HG03442 (cell line): Measurements from ENCODE around the gene THSD7A.

Experiments
- ATAC-seq: cut with Tn5 transposase; IDR thresholded peaks from one replicate; pipeline ENCODE4 v1.9.1; 2021; ENCODE audit warnings: mild to moderate bottlenecking, moderate library complexity; ENCODE audit not compliant: unreplicated experiment

Gene THSD7A

GRCh38 chr7:11428877-11429581, 403.0 kb downstream of the THSD7A start:
- no peak for ATAC-seq

- ATAC-seq: peak; percentile 76
Observed at GRCh38 chr7:11427686-11428273, 404.2 kb downstream of the THSD7A start.

- ATAC-seq: no peak
Observed at GRCh38 chr7:11424006-11424405, 408.0 kb downstream of the THSD7A start.

DNA sequence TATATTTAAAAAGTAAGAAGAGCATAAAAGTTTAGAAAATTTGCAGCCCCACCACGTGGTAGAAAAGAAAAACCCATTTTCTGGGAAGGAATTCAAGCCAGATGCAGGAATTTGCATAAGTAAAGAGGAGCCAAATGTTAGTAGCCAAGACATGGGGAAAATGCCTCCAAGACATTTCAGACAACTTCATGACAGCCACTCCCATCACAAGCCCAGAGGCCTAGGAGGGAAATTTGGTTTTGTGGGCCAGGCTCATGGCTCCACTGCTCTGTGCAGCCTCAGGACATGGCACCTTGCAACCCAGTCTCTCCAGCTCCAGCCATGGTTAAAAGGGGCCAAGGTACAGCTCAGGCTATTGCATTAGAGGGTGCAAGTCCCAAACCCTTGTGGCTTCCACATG, 411.9 kb downstream of the THSD7A start:
- ATAC-seq: no peak

DNA sequence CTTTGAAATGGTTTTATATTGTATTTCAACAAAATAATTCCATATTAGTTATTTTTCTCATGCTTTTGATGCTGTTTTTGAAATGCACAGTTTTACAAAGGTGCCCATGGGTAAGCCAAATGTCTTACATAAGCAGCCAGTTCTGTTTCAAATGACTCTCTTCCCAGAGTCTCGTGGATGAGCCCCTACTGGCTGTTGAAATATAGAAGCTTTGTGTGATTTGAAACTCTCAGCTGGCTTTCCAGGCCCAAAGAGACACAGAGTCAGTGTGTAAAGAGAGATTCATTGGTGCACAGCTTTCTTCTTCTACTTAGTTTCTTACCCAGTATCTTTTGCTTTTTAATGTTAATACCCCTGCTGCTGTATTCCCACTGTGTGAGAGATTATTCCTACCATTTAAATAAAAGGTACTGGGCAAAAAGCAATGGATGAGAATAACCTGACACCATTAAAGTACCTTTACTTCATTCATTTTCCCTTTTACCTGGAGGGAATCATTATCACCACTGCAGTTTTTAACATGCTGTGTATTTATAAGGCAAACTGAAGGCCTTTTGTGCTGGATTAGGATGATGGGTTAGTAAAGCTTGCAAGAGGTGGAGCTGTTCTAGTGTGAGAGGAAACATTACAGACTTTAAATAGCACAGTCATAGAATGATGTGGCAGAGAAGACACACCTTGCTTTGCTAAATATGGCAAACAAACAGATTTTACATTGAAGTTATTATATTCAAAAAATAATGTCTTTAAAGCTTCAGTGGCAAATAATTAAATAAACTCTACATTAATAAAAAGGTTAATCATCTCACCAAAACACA, 415.1 kb downstream of the THSD7A start:
- no peak for ATAC-seq

DNA sequence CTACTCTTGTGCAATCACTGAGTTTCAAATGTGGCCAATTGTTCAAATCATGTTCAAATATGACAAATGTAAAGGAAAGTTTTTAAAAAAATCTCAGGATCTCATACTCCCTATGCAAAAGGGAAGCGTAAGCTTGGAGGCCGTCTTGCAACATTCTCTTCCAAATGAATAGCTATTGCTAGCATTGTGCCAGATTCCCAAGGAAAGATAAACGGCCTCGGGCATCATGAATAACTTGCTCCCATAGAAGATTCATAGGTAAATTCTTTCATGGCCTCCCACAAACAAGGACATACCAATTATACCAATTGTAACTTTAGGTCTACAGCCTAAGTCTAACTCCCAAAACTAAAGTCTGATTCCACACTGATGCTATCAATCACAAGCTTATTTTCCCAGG, 416.9 kb downstream of the THSD7A start:
- no peak for ATAC-seq

- ATAC-seq: no peak
Observed at GRCh38 chr7:11413901-11414300, 418.1 kb downstream of the THSD7A start.

DNA sequence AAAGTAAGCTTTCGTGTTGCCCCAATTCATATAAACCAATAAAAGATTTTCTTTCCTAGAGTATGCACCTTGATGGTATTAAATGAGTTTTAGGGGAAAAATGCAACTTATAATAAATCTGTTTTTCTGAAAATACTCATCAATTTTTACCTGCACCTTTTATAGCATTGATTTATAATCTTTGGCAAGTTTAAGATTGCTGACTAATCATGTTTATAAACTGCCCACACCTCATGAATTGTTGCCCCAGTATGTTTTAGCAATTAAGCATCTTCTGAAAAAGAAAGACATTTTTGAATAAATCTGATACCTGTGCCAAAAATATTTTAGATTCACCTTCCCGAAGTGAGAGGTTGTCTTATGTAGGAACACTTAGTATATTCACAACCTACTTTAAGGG, 420.0 kb downstream of the THSD7A start:
- ATAC-seq: no peak

DNA sequence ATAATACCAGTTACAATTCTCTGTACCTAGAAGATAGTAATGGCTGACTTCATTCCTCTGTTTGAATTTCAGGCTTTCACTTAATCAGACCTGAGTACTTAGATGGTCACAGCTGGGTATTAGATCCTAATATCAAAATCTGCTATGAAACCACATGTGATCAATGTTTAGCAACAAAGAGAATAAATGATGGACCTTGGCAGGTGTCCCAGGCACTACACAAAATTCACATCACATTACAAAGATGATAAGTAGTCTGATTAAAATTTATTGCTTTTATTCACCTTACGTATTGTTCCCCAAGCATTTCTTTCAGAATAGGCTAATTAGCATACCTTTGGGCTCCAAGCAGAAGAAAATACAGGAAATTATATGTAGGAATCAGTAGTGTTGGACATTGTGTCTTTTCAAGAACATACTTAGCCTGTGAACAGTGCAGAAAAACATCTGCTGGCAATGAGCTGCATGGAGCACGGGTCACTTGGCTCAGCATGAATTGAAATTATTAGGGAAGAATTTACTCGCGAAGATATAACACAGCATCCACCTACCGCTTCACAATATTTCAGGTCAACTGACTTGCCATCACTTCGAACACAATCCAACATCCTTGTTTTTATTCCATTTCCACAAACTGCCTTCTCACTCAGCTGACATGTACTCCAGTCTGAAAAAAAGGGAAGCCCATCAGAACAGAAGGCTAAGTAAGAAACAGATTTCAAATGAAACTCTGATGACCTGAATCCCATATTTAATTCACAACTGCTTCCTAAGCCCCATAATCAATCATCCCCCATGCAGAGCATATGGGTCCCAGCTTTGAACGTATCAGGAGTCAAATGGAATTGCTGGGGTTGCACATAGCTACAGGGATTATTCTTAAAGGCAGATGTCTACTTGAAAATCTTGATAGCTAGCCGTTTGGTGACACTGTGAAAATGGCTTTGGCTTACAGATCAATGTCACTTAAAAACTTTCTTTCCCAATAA, 421.0 kb downstream of the THSD7A start:
- ATAC-seq: no peak

DNA sequence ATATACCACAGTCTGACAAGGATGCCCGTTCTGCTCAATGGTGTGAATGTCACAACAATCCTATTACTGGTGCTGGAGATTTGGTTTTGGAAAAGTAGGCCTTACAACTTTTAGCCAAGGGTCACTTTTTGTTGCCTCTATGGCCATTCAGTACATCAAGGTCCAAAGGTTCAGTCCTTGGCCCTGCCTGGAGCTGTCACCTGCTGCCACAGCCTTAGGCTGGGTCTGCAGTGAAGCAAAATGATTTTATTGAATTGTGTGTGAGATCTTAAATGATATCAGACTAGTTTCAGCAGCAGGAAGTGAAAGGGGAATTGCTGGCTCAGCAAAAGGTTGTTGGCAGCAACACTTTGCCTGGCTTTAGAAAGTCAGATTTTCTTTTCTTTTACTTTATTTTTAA, 427.6 kb downstream of the THSD7A start:
- no peak for ATAC-seq

DNA sequence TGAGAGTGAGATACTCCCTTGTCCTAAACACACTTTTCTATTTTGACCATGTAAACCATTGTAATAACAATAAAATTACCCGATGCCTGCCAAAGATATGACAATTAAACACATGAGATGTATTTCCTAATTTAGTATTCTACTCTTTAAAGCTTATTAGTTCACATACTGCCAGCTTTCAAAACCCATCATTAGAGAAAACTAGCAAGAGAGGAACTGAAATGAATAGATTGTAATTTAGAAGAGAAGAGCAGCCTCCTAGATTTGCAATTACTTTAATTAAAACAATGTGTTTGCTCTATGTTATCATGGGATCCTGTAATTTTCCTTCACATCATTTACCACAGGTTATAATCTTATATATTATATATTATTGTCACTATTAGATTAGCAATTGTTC, 428.2 kb downstream of the THSD7A start:
- ATAC-seq: no peak

DNA sequence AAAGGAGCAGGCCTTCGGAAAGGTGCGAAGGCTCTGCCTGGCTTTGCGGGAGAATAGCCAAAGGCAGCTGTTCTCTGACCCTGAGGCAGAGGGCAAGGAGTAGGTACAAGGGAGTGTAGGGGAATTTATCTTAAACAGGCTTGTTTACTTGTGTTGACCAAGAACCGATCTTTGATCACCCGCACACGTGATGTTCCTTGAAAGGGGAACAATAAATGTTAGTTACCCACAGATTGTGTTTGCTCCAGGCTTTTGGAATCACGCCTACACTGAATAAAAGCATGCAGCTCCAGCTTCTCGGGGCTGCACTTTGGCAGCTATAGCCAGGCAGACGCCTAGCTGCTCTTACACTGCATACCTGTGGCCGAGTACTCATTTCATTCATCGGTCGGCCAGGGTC, 437.6 kb downstream of the THSD7A start:
- ATAC-seq: no peak

GRCh38 chr7:11379641-11380040, 452.4 kb downstream of the THSD7A start:
- no peak for ATAC-seq

DNA sequence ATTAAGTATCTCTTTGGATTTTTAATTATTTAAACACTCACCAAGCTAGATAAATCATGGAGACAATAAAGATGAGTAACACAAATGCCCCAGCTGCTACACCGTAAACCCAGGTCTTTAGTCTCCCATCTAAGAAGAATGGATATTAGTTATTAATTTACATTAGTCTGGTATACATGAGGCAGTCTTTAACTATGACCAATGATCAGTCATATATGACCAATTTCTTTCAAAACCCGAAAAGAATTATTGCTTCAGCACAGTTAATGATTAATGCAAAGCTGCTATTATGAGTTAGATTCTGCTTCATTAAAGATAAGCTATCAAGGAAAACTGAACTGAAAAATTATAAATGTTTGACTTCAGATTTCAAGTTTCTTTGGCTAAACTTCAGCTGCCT, 455.5 kb downstream of the THSD7A start:
- ATAC-seq: no peak

- no peak for ATAC-seq
Observed at GRCh38 chr7:11374629-11375028, 457.4 kb downstream of the THSD7A start.

DNA sequence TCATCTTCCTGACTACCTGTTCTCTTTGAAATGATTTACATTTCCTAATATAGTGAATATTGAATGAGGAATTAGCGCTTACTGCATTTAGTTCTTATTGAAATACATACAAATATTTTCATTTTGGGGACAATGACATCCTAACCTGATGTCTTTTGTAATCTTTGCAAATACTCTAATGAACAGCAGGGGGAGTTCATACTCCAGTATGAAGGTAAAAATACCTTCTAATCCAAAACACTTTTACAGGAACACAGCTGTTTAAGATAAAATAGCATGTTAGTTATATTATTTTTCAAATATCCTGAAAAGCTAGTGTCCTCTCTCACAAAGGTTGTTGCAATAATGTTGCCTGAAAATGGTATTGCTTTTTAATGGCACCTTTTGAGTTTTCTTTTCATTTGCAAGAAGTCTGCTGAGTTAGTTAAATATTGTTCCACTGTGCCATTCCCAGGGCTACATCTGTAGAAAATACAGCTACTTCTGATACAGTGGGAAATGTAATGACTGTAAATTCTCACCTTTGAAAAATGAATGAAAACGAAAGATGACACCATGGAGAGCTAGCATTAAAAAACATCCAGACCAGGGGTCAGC, 458.4 kb downstream of the THSD7A start:
- ATAC-seq: peak; percentile 48

- no peak for ATAC-seq
Observed at GRCh38 chr7:11369696-11370095, 462.3 kb downstream of the THSD7A start.

DNA sequence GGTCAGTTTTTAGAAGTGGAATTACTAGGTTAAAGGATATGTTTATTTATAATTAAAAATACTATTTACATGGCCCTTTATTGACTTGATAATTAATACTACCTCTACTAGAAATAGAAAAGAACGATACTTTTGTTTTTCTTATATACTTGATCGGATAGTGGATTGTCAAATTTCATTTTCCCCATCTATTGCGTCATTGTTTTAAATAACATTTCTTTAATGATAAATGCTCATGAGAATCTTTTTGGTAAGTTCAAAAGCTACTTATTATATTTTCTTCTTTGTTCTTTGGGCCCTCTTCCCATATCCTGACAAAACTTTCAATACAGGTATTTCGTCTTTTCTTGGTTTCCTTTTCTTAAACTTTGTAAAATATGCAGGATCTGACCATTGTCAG, 465.9 kb downstream of the THSD7A start:
- no peak for ATAC-seq

DNA sequence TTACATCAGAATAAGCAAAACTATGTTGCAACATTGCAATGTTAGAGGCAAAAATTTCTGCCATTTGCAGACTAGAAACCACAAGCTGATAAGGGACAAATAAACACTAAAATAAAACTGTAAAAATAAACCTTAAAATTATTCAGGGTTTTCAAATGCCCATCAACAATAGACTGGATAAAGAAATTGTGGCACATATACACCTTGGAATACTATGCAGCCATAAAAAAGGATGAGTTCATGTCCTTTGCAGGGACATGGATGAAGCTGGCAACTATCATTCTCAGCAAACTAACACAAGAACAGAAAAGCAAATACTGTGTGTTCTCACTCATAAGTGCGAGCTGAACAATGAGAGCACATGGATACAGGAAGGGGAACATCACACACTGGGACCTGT, 473.4 kb downstream of the THSD7A start:
- no peak for ATAC-seq

GRCh38 chr7:11355399-11356005, 476.5 kb downstream of the THSD7A start:
- no peak for ATAC-seq
